Fibroblast of skin of scalp (primary cell): ENCODE measurements around the gene UGT1A8.

Experiments used
- DNase-seq: peaks from one replicate; pipeline ENCODE4 v3.0.0-alpha.2; 2013

Gene UGT1A8

DNA sequence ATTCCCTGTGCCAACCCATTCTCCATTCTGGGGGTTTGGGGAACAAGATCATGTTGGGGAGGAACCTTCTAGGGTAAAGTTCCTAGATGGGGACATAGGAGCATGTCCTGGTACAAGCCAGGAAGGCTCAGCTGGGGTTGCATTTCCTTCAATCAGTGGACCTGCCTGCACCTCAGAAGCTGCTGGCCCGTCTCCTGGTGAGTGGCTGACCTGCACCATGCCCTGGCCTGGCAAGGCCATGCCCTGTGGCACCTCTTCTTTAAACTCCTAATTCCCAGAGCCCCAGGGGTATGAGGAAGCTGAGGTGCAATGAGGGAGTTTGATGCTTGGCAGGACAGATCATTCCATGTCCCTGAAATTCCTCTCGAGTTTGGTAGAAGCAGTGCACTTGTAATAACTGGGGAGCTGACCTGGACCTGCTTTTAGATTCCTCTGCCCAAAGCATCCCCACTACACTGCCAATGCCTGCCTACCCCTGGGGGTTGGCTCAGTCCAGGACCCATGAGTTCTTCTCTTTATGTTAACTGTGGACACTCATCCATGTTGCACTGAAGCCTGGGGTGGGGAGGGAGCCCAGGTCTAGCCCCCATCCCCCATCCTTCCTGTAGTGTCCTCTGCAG is 186.0 kb downstream of the UGT1A8 start:
- DNase-seq: no peak

DNA sequence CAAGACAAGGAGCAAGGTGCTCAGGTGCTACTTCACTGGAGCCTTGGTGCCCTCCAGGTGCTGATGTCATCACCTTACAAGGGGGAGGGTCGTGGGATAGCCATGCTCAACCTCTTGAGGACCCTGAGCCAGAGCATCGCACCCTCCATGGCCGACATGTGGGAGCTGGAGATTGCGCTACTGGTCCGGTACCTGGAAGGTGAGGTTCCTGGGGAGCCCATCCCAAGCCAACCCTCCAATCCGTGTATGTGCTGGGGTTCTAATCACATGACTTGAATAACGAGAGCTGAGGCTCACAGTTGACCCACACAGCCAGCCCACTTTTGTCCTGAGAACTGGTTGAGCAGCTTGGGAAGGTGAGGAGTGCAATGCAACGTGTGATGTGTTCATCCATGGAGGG is 186.6 kb downstream of the UGT1A8 start:
- DNase-seq: no peak

DNA sequence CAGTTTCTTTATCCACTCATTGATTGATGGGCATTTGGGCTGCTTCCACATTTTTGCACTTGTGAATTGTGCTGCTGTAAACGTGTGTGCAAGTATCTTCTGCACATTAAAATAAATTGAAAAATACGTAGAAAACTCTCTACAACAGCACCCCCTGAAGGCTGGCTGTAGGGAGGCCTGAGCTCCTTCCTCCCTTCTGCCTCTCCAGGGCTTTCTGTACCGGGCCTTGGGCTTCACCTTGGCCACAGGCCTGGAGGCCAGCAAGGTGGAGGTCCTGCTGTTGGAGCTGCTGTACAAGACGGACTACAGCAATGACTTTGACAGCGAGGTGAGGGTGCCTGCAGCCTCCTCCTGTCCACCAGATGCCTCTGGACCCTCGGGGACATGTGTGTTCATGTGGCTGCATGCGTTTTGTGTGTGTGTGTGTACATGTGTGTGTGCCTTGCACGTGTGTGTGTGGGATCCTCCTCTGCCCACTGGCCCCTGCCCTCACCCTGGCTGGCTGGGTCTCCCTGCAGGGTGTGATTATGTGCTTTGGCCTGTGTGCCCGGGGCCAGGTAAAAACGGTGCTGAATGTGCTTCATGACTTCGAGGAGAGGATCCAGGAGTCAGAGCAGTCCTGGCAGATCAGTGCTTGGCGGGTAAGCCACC is 189.9 kb downstream of the UGT1A8 start:
- no peak for DNase-seq

DNA sequence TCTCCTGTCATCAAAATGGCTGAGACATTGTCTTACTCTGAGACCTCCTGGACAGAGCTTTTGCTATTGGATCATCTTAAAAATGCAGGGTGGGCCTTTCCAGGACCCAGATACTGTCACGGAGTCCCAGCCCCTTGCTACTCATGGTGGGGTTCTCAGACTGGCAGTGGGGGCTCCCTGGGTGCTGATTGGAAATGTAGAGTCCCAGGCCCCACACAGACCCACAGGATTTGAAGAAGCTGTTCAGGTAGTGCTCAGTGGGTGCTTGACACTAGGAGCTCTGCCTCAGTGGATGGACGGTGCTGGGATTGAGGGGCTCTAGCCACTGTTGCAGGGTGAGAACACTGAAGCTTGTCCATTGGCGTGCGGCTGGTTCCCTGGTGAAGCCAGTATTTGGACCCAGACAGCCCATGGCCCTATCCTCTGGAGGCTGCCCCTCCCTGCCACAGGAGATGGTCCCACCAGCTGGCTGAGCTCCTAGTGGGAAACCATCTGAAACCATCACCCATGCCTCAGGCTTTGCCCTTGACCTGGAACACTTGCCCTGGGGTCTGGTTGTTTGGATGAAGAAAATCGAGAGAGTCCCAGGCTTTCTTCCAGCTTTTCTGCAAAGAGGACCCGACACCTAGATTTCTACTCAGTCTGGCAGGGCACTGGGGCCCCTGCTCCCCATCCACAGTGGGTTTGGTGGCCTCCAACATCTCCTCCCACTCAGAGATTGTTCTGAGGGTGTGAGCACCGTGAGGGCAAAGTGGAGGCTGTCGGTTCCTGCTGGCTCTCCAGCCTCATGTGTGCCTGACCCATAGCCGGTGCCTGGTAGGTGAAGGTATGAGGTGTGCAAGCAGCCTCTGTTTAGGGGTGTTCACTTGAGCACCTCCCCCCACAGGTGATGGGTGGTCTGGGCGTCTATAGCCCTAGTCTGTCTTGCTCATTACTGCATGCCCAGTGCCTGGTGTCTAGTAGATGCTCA is 190.8 kb downstream of the UGT1A8 start:
- no peak for DNase-seq

DNA sequence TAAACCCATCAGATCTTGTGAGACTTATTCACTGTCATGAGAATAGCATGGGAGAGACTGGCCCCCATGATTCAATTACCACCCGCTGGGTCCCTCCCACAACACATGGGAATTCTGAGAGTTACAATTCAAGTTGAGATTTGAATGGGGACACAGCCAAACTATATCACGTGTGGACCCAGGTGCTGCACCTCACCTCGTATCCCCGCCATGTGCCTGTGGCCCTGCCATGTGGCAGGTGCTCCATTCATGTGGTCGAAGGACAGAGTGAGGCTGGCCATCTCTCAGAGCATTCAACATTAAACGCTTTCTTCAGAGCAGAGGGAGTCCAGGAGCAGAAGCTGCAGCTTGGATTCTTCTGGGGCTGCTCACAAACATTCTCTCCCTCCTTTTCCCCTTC is 193.0 kb downstream of the UGT1A8 start:
- no peak for DNase-seq

DNA sequence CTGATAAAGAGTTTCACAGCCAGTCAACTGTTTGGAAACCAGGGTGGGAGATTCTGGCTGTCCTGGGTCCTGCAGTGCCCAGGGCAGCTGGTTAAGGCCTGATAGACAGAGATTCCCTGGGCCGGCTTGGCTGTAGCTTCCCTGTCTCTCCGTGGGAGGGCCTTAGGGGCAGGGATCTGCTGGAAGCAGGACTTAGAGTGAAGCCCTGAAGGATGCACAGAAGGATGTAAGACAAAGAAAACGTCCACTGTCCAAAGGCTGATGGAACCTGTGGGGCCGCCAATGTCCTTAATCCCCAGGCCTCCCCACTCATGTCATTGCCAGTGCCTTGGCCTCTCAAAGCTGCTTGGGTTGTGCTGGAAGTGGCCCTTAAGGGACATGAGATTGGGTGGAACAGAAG is 193.7 kb downstream of the UGT1A8 start:
- no peak for DNase-seq

DNA sequence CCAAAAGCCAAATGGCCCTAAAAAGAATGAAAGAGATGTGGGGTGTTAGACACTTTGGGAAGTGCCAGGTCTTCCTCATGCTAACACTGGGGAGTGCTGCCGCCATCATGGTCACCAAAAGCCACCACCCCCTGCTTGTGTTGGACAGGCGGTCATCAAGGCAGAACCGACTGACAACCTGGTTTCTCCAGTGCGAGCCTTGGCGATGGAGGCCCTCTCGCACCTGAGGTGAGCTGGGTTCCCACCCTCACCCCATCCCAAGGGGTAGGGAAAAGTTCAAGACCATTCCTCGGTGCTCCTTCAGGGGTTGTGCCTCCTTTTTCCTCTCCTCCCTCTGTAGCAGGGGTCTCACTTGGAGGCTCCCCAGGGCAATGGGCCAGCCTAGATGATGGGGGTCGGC is 194.3 kb downstream of the UGT1A8 start:
- no peak for DNase-seq

DNA sequence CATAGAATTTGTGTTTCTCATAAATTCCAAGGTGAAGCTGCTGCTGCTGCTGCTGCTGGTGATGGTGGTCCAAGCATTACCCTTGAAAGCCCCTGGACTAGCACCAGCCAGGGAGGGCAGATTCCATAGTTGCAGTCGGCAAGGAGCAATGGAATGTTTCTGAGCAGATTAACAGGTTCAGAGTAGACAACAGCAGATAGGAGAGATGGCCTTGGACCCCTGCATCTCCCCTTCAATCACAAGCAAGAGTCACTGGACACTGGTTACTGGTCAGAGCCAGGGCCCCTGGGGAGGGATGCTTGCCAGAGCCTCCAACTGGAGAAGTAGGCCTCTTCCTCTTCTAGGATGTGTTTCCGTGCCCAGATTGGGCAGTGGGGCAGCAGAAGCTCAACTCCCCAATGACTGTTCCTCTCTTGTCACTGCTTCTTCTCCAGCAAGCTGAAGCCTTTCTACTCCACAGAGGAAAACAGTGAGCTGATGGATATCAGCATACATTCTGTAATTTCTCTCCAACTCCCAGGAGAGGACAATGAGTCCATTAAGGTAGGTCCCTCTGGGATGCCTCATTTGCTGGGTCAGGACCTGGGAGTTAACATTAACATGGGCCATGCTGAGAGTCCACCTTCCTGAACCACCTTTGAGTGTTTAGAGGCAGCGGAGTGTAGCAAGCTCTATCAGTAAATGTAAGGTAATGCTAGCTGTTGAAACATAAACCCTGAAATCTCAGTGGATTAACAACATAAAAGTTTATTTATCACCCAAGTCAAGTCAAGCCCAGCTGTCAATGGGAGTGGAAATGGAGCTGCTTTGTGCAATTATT is 196.0 kb downstream of the UGT1A8 start:
- DNase-seq: no peak

DNA sequence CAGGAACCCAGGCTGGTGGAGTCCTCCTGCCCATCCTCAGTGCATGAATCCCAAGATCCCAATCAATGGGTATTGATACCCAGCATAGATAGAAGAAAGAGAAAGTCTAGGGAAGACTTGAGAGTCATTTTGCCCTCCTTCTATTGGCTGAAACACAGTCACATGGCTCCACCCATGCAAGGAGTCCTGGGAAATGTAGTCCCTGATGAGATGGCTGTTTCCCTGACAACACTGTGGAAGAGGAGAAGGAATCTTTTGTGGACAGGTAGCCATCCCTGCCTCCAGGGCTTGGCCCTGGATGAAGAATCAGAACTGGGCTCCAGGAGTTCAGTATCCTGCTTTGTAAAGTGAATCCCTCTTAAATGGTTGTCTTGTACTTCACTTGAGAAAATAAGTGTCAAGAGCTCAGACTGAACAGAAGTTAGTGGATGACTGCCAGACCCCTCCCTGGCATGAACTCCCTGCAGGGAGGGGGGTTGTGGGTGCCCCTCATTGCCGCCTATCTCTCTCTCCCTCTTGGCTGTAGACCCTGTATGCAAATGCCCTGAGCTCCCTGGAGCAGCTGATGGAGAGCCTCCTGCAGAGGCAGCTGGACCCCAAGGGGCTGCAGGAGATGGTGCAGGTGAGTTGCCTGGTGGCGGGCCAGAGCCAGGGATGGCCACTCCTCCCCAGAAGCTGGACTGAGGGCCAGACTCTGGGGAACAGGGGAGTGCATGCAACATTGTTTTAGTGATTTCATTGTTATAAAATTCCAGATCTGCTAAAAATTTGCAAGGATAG is 196.8 kb downstream of the UGT1A8 start:
- DNase-seq: no peak

DNA sequence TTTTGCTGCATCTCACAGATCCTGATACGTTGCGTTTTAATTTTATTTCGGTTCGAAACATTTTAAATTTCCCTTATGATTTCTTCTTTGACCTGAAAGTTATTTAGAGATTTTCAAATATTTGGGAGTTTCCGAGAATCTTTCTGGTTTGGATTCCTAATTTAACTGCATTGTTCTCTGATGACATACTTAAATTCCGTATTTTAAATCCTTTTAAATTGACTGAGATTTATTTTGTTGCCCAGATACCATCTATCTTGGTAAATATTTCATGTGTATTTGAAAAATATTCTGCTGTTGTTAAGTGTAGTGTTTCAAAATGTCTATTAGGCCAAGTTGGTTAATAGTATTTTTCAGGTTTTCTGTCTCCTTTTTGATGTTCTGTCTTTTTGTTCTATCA is 198.4 kb downstream of the UGT1A8 start:
- no peak for DNase-seq

DNA sequence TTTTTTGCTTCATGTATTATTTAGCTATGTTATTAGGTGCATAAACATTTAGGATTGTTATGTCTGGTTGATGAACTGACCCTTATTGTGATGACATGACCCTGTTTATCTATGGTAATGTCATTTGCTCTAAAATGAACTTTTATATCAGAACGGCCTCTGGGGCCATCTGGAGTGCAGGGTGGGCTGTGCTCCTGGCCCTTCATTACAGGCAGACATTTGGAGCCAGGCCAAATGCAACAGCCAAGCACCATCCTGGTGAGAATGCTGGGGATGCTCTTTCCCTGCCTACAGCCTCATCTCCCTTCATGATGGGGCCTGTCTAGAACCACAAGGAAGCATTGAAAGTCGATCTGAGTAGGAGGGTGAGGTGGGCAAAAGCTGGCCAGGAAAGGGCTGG is 198.9 kb downstream of the UGT1A8 start:
- DNase-seq: no peak

DNA sequence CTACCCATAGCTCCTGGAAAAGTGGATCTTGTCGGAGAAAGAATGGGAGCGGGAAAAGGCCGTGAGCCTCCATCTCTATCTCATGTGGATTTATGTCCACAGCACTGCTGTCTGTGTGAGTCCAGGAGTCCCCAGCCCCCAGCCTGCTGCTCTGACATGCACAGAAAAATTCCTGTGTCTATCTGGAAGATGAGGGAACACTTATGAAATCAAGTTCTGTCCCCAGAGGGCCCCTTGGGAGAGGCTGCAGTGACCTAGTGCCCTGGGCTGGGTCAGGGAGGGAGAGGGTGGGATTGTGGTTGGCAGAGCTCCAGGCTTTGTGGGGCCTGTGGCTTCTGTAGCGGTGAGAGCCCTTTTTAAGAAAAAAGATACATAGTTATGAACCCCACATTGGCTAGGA is 199.3 kb downstream of the UGT1A8 start:
- no peak for DNase-seq

DNA sequence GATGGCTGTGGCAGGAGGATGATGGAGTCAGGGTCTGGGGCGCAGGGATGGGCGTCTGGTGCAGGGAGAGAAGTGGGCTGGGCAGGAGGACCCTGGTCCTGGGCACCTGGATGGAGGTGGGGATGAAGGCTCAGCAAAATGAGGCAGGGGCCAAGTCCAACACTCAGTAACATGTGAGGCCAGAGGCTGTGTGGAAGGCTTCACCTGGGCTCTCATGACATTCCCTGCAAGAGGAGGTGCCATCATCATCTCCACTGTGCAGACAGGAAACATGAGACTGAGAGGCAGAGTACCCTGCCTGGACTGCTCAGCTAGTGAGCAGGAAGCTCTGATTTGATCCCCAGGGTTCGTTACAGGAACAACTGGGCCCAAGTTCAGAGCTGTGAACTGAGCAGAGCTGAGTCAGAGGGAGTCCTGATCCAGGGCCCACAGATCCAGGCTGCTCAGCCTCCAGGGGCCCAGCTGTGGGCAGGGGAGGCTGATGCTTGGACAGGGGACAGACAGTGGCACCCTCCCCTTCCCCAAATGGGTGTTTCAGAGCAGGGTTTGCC is 200.0 kb downstream of the UGT1A8 start:
- DNase-seq: no peak

DNA sequence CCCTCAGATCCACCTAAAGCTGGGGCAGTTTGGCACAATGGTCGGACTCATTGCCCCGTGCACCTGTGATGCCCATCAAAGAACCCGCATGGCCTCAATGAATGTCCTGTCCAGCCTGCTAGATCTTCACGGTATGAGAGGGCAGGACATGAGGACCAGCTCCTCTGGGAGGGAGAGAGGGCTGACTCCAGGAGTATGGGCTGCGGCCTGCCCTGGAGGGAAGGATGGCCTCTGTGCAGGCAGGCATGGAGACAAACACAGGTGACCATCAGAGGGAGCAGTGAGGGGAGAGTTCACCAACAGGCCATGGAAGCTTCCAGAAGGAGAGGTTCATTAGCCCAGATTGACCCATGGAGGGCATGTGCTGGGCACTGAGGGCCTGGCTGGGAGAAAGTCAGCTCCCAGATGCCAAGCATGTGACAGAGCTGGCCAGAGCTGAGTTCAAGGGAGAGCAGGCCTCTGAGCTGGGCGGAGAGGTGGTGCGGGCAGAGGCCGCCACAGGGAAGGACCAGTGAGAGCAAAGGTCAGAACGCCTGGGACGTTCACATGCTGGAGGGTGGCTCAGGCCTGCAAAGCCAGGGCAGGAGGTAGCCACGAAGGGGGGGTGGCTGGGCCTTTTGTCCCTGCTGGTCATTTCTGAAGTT is 200.7 kb downstream of the UGT1A8 start:
- DNase-seq: no peak

DNA sequence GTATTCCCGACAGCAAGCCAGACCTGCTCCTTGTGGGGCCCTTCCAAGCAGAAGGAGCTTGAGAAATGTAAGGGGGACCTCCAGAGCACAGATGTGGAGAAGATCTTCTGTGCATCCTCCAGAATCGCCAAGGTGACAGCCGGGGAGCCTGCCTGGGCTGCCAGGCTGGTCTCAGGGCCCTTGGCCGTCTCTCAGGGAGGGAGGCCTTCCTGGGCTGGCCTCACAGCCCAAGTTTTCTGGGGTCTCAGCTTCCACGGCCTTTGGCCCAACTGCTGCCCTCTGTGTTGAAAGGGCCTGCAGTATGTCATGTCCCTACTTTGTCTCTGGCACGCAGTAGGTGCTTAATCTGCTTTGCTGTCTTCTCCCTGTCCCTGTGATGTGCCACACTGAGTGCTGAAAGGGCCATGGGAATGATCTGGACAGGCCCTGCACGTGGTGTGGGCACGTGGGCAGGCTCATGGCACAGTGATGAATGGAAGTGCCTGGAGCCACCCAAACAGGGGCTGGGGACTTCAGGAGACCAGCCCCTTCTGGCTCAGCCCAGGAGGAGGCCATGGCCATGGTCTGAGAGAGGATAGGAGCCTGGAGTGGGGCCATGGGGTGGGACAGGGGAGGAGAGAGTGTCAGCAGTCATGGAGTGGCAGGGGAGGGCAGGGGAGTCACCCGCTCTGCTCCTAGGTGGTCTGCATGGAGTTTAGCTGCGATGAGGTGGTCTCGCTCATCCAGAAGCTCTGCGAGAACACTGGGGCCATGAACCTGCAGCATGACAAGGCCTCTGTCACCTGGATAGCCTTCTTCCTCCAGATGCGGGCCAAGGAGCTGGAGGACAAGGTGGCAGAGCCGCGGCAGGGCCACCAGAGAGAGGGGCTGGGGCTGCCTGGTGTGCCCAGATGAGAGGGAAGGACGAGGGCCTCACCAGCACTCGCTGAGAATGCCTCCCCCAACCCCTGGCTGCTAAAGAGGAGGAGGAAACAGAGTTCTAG is 201.5 kb downstream of the UGT1A8 start:
- DNase-seq: no peak

DNA sequence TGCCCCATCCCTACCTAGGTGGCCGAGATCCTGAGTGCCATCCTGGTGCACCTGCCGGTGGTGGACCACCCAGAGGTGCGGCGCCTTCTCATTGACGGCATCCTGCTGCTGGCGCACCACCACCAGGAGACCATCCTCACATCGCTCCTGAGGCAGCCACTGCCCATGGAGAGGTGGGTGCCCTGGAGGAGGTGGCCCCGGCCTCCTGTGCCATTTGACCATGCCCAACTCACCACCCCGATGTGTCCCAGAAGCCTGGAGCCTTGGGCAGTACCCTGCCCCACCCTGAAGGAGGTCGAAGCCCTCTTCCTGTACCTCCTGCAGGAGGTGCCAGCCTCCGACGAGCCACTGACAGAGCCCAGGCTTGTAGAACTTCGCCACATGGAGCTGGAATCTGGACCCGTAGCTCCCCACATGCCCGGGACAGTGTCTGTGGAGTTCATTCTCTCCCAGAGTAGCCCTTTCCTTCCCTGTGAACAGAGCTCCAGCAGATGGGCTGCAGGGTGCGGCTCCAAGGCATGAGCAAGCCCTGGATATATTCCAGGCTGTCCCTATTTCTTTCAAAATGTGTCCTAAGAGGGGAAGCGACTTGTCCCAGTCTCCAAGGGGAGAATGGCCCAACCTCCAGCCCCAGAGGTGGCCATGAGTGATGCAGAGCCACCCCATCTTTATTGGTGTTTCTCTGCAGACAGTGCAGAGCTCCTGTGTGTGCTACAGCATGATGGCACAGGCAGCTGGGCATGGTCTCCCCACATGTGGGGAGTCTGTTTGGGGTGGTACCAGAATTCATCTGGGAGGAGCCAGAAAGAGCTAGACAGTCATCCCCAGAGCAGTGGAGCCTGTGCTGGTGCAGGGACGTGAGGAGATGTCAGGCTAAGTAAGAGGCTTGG is 202.7 kb downstream of the UGT1A8 start:
- DNase-seq: no peak

DNA sequence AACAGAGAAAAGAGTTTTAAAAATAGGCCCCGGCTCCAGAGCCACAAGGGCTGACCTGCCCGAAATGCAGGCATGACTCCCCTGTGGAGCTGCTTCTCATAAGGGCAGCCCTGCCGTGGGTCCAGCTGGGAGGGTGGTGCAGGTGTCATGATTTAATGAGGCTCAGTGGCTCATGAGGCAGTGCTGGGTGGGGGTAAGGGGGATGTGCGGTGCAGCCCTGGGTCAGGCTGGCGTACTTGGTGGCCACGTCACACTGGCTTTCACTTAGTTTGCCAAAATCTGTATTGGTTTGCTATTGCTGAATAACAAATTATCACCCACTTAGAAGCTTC is 203.3 kb downstream of the UGT1A8 start:
- no peak for DNase-seq

DNA sequence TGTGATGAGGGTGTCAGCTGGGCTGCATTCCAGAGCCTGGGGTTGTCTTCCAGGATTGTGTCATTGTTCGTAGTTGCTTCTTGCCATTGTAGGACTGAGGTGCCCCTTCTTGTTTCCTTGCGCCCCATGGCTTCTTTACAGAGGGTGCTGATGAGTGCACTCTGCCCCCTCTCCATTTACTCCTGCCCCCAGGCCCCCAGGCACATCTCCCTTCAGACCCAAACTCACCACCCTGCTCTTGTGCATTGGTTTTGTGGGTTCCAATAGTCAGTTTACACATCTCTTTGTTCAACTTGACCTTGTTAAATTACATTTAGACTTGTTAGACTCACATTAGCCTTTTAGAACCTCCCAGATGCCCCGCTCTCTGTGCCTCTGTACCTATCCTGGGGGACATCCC is 203.8 kb downstream of the UGT1A8 start:
- DNase-seq: no peak

DNA sequence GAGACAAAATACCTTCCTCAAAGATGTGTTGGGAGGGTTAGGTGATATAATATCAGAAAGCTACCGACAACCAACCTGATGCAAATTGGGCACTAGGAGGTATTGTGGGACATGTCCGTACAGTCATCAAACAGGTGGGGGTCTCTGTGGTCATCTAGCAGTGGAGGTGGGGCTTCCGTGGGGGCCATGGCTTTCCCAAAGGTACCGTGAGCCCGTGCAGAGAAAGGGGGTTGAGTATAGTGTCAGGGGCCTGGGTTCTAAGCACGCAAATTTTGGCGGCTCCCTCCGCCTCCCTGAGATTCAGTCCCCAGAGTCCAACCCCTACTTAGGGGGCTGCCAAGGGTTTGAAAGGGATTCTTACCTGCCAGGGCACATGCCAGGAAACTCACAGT is 204.3 kb downstream of the UGT1A8 start:
- no peak for DNase-seq
